Kidney tubule cell (primary cell): ENCODE results near the gene MRTFA.
"Not testable (repeated sequence)": the region's sequence is repeated elsewhere in the genome, so short reads cannot be mapped to it uniquely, and the experiment has no call there.

Source experiments
- DNase-seq: peaks from one replicate; pipeline ENCODE4 v3.0.0-alpha.2; 2018; ENCODE audit warnings: low spot score

Gene MRTFA

GRCh38 chr22:40627612-40628011 is 8.9 kb downstream of the MRTFA start:
- no peak for DNase-seq

DNA sequence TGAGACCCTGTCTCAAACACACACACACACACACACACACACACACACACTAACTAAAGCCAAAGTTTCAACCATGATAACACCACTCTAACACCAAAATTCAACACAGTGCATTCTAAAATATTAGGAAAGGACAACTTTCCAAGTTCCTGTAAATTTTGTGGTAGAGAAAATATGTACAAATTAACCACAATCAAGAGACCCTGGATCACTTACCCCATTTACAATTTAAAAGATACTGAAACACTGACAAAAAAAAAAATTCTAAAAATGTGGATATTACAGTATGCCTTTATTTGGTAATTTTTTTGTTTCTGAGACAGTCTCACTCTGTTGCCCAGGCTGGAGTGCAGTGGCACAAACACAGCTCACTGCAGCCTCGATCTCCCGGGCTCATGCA is 9.7 kb downstream of the MRTFA start:
- DNase-seq = no peak

DNA sequence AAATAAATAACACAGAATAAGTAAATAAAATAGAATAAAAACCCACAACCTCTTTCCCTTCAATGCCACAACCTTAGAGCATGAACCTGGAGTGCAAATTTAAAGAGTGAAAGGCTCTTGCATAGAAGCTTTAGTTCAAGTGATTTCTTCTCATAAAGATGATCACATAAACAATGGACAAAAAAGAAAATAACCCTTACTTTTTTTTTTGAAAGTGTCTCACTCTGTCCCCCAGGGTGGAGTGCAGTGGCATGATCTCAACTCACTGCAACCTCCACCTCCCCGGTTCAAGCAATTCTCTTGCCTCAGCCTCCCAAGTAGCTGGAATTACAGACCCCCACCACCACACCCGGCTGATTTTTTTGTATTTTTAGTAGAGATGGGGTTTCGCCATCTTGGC is 10.7 kb downstream of the MRTFA start:
- not testable (repeated sequence) for DNase-seq

- not testable (repeated sequence) for DNase-seq
Measured at GRCh38 chr22:40625281-40625680, 11.2 kb downstream of the MRTFA start.

DNA sequence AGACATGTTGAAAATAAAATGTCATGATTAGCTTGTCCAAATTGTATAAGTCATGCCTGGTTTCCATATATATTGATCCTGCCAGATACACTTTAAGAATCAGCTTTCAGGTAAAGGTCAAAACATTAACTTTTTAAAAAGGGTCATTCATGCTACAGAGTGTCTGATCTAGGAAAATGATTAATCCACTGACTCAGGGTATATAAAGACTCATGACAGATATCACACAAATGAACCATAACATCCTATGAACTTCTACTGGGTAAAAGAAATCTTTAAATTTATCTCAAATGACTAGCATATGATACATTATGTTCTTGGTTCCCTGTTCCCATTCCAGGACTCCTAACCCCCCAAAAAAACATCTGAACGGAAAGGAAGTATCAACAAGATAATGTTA is 11.7 kb downstream of the MRTFA start:
- DNase-seq = peak; percentile 33

DNA sequence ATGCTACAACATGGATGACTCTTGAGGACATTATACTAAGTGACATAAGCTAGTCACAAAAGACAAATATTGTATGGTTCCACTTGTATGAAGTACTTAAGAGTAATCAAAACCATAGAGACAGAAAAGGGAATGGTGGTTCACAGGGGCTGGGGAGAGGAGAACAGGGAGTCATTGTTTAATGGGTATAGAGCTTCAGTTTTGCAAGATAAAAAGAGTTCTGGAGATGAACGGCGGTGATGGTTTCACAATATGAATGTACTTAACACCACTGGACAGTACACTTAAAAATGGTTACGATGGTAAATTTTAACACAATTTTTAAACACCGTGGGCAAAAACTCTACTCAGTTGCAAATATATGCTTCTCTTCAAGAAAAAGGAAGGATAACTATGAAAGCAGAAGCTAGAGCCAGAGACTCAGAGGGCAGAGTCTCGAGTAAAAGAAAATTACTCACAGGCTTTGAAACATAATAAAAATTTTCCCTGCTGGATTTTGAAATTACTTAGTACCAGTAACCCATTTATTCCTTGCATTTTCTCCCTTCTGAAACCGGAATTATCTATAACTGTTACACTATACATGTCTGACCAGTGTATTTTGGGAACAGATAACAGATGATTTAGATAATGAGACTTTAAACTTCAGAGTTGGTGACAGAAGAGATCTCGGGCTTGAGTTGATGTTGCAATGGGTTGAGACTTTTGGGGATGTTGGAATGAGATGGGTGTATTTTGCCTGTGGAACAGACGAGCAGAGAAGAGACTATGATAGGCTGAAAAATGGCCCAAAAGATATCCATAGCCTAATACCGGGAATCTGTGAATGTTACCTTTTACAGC is 15.0 kb downstream of the MRTFA start:
- DNase-seq = no peak

GRCh38 chr22:40620464-40621046 is 16.0 kb downstream of the MRTFA start:
- DNase-seq = peak; percentile 79

DNA sequence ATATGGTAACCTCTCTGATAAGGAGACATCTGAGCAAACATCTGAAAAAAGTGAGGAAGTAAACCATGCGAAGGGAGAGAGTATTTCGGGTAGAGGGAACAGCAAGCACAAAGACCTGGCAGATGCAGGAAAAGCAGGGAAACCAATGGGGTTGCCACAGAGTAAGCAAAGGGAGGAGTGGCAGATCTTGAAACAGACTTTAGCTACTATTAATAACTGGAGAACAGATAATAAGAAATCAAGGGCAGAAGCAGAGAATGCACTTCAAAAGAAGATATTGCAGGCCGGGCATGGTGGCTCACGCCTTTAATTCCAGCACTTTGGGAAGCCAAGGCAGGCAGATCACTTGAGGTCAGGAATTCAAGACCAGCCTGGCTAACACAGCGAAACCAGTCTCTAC is 18.1 kb downstream of the MRTFA start:
- DNase-seq = no peak

- DNase-seq = no peak
Measured at GRCh38 chr22:40616578-40616977, 19.9 kb downstream of the MRTFA start.

- no peak for DNase-seq
Measured at GRCh38 chr22:40613067-40613466, 23.5 kb downstream of the MRTFA start.

GRCh38 chr22:40612291-40612751 is 24.2 kb downstream of the MRTFA start:
- DNase-seq = no peak

DNA sequence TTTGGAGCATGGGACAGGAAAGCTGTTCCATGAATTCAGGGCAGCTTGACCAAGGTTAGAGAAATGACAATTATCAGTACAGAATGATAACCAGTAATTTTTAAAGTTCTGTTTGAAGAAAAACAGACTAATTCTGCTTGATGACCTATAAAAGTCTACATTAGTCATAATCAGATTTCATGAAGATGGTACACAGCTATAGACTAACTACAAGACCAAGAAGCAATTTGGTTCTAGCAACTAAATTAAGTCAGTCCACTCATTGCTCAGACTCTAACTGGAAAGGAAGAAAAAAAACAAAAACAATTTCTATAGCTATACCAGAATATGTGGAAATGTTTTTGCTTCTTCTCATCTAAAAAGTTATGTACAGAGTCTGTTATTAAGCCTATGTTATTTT is 24.9 kb downstream of the MRTFA start:
- no peak for DNase-seq

GRCh38 chr22:40610329-40610850 is 26.1 kb downstream of the MRTFA start:
- no peak for DNase-seq

DNA sequence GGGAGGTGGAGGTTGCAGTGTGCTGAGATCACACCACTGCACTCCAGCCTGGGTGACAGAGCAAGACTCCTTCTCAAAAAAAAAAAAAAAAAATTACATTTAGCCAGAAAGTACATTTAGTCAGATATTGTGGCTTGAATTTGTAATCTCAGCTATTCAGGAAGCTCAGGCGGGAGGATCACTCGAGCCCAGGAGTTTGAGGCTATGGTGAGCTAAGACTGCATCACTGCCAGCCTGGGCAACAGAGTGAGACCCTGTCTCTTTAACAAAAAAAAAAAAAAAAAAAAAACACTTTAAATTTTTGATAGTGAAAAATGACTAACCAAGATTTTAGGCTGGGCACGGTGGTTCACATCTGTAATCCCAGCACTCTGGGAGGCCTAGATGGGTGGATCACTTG is 27.3 kb downstream of the MRTFA start:
- no peak for DNase-seq

DNA sequence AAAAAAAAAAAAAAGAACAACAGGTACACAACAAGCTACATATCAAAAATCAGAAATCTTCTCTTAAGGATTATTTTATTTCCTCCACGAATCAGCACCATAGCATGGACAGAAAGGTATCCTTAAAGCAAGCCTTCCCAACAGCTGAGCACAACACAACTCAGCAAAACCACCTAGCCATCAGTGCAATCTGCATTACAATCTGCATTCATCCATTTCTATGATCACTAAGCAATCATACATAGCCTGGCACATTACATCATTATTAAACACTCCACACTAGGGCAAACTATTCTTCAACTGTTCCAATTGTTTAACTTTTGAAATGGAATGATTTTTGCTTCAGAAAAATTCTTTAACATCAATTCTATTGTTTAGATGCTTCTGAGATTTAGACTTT is 29.0 kb downstream of the MRTFA start:
- DNase-seq = no peak

DNA sequence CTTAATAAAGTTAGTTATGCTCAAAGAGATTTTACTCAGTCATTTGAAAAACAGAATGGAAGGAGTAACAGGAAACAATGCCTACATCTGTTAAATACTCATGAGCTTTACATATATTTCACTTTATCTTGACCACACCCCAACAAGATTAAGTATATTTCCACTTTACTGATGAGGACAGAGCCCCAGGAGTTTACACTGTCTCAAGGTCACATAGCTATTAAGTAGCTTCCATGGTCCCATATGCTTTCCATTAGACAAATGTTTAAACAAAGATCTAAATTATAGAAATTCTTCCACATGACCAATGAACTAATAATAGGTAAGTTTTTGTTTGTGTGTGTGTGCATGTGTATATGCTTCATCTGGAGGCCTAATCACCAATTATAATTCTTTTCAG is 30.2 kb downstream of the MRTFA start:
- DNase-seq = no peak

DNA sequence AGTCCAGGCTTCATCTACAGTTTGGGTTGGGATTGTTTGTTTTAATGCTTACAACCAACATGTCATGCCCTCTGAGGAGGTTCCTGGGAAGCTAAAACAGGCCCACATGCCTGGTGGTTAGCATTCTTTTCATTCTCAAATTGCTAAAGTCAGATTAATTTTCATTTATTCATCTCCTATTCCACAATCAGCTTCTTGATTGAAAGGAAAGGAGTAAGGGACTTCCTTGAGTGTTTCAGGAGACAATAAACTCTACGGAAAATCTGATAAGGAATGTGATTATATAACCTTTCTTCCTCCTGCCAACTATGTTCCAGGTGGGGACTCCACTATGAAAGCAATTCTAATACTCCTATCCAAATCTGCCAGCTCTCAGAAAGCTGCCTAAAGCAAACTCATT is 30.8 kb downstream of the MRTFA start:
- no peak for DNase-seq

DNA sequence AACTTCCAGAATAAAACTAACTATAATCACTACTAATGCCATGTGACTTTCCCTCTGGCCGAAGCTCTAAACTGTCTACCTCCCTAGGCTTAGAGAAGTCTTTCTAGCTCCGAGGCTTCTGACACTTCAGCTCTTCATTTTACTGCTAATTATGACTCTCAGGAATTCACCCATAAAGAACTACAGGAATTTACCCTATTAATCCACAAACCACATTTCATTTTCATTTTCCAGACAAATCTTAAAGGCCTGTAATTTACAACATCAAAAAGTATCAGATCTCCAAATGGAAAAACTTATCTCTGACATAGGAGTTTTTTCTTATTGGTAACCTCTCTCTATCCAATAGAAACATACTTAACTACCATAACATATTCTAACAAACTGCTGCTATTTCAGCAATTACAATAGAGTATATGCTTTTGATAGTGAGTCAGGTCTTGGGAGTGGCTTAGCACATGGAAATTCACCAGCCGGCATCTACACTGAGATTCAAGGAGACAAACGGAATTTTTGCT is 33.4 kb downstream of the MRTFA start:
- peak; percentile 39 for DNase-seq

- DNase-seq = no peak
Measured at GRCh38 chr22:40602231-40602630, 34.3 kb downstream of the MRTFA start.

- DNase-seq = no peak
Measured at GRCh38 chr22:40599731-40600130, 36.8 kb downstream of the MRTFA start.

GRCh38 chr22:40598712-40599111 is 37.8 kb downstream of the MRTFA start:
- DNase-seq = not testable (repeated sequence)

DNA sequence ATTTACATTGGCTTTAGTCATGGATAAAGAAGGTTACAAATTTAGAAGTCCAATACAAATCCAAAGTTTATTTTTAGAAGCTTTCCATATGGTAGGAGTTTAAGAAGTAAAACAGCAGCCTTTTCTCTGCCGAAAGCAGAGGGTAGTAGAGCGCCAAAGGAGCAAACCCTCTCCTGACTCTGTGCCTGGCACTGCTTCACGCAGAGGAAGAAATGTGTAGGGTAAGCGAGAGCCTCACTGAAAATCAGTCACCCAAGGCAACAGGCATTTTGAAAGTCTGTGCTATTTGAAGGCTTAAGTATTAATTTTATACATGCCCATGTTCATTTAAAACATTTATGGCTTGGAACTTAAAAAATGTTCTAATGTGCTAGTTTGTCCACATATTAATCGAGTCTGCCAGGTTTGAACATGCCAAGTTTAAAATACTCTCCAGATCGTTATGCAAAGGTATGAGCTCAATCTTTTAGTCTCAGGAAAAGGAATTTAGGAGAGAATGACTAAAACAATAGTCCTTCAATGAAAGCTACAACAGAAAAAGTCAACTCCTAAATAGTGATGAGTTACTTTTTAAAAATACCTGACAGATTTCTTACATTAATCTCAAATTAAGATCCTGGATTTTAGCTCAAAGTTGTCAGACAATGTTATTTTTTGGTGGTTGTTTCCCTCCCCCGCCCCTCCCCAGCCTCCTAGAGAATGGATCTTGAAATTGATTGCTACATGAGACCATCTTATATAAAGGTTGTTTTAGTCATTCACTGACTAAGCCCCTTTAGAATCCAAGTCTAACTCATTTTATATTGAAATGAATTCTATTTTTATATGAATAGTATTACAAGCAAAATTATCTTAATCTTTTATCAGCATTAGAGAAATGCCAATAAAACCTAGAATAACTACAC is 38.7 kb downstream of the MRTFA start:
- peak; percentile 52 for DNase-seq
